Mononuclear cell (primary cell): ENCODE data around the gene C7orf57. TPM values are rescaled to one million over a fixed set of nuclear protein-coding genes. Genes with fewer than 3 reads are reported as not detected.

Experiments
- H3K27me3 ChIP-seq: 2 replicates; pipeline ENCODE4 v1.6.0; 2011; ENCODE audit warnings: low read length, control low read depth; ENCODE audit not compliant: insufficient read depth
- H3K4me1 ChIP-seq: 2 replicates; pipeline ENCODE4 v1.5.1; 2011; ENCODE audit warnings: mild to moderate bottlenecking, low read length, control low read depth; ENCODE audit not compliant: insufficient read depth
- H3K4me3 ChIP-seq: 2 replicates; pipeline ENCODE4 v1.5.1; 2011; ENCODE audit warnings: mild to moderate bottlenecking, low read length, moderate library complexity
- H3K9me3 ChIP-seq: 2 replicates; pipeline ENCODE4 v1.5.1; 2011; ENCODE audit warnings: low read depth, mild to moderate bottlenecking, control low read depth, low read length
- total RNA-seq: library from RNA; depleted of rRNA; stranded (reverse); fragments of >200 nt; gene quantifications from one replicate; pipeline ENCODE4 v1.2.3, GENCODE V29; 2012

C7orf57 gene
- total RNA-seq, 1 donor, result not detected

GRCh38 chr7:48085942-48086341 is 50.6 kb downstream of the C7orf57 start:
- H3K27me3 ChIP-seq, result no peaks in the 10 kb centered on the region
- H3K9me3 ChIP-seq, result no peaks in the 10 kb centered on the region
- H3K4me1 ChIP-seq, result peaks cover 57% of the 10 kb centered on the region
- no peak overlapping the region for H3K4me3 ChIP-seq

DNA sequence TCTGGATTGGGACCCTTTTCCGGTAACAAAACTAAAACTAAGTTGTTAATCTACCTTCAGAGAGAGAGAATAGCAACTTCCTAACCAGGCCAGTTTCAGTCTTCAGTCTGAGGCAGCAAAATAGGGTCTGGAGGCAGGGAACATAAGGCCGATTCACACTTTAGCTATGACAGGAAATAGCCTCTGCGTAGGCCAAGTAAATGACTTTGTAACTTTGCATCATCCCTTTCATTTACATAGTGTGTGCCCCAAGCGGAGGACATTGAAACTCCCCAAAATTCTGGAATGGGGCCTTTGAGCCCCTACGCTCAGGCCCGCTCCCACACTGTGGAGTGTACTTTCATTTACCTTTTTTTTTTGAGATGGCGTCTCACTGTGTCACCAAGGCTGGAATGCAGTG is 52.0 kb downstream of the C7orf57 start:
- no peaks in the 10 kb centered on the region for H3K9me3 ChIP-seq
- peaks cover 71% of the 10 kb centered on the region for H3K4me1 ChIP-seq
- H3K4me3 ChIP-seq, result no peak overlapping the region
- no peaks in the 10 kb centered on the region for H3K27me3 ChIP-seq

- no peaks in the 10 kb centered on the region for H3K9me3 ChIP-seq
- H3K4me3 ChIP-seq, result peak overlapping the region; percentile 44
- peaks cover 81% of the 10 kb centered on the region for H3K4me1 ChIP-seq
- H3K27me3 ChIP-seq, result no peaks in the 10 kb centered on the region
Observed at GRCh38 chr7:48088559-48089045, 53.3 kb downstream of the C7orf57 start.

GRCh38 chr7:48089046-48090003 is 54.0 kb downstream of the C7orf57 start, which contains the start of gene UPP1:
Gene UPP1, plus strand, starts transcription at chr7:48089265. Its CDS starts 5,519 bp downstream, at chr7:48094784.
- H3K27me3 ChIP-seq, result no peaks in the 10 kb centered on the region
- peaks cover 86% of the 10 kb centered on the region for H3K4me1 ChIP-seq
- peak within 1 kb of the TSS; percentile 88 for H3K4me3 ChIP-seq
- H3K9me3 ChIP-seq, result no peaks in the 10 kb centered on the region

DNA sequence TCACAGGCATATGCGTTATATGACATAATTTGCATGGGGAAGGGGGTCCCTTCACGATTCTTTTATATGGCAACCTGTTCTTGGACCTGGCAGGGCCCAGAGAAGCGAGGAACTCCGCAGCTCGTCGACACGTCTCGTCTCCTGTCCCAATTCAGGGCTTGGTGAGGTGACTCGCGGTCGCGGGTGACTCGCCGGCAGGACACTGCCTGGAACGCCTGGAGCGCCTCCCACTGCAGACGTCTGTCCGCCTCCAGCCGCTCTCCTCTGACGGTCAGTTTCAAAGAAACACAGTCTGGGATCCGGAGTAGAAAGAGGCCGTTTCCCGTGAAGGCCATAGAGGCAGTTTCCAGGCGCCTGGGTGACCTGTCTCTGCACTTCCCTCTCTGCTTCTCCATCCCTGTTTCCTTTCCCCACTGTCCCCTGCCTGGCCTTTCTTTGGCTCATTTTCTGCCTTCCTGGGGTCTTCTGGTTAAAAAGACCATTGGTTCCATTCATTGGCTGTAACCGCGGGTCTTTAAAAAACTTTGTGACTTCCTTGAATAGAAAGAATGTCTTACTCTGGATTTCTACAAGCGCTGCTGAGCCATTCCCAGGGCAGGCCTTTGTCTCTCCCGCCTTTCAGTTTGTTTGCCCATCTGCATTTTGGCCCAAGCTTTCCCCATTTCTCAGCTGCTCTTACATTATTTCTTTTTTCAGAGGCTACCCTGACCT is 54.9 kb downstream of the C7orf57 start:
- Histone ChIP-seq H3K27me3 (no peaks in the 10 kb centered on the region), H3K4me3 (peak overlapping the region; percentile 88), H3K9me3 (no peaks in the 10 kb centered on the region), H3K4me1 (peaks cover 86% of the 10 kb centered on the region)

DNA sequence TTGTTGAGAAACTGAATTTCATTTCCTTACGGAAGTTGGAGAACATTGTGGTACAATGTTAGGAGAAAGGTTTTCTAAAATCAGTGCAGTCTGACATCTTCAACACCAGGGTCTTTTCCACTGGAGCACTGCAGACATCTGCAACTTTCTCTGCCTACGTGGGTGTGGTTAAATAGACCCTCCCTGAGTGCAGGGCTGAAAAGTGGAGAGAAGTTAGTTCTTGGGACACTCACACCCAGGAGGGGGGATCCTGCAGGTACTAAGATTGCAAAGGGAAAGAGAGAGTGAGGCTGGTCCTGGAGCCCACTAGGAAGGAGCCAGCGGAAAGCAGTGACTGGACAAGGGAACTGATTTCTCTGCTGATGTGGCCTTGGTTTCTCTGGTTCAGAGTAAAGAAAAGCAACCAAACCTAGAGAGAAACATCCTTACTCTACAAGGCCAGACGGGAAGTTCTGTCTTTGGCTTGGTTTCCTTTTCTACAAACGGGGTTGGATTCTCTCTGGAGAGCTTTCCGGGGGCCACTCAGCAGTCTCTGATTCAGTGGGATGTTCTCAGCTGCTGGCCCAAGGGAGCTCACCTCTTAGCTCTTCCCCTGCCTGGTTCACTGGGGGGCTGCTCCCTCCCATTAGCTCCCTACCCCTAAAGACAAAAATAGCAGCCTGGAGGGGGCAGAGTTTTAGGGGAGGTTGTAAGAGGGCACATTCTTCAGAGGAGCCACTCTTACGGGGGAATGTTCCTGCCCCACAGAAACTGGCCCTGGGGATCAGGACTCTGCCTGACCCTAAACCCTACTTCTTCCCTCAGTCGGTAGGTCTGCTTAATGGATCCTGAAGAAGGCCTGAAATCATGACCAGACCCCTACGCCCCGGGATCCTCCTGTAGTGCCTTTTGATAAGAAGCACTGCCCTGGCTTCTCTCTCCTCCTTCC is 56.4 kb downstream of the C7orf57 start:
- no peaks in the 10 kb centered on the region for H3K27me3 ChIP-seq
- peaks cover 86% of the 10 kb centered on the region for H3K4me1 ChIP-seq
- H3K9me3 ChIP-seq, result no peaks in the 10 kb centered on the region
- H3K4me3 ChIP-seq, result no peak overlapping the region

DNA sequence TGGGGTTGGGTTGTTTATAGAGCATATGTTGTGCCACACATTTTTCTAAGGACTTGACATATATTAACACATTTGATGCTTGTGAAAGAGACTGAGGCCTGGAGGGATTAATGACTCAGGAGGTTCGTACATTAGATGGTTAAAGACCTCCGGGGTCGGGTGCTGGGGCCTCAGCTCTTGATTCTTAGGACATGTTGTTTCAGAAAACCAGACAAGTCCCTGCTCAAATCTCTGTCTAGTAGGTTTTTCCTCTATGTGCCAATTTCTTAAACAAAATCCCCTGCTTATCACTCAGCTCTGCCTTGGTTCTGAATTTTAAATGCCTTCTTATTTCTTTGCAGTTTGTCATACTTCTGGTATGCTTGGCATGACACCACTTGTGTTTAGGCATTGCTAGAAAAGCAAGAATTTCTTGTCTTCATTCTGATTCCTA is 59.5 kb downstream of the C7orf57 start:
- Histone ChIP-seq H3K27me3 (no peaks in the 10 kb centered on the region), H3K4me1 (peaks cover 93% of the 10 kb centered on the region), H3K9me3 (no peaks in the 10 kb centered on the region), H3K4me3 (no peak overlapping the region)

DNA sequence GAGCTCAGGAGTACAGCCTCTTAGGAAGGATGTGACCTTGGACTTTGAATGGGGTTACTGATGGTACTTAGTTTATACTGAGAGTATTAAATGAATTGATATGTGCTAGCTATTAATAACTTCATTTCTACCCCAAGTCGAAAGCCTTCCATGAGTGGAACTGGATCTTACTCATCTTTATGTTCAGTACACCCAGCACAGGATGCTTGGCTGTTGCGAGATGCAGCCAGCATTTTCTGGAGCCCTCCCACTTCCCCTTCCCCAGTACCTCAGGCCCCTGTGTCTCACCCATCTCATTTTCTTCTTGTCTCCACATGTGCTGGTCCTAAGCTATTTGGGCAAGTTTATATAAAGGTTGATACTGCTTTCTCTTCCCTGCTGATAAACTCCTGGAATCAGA is 60.9 kb downstream of the C7orf57 start:
- Histone ChIP-seq H3K4me1 (peaks cover 81% of the 10 kb centered on the region), H3K9me3 (no peaks in the 10 kb centered on the region), H3K27me3 (no peaks in the 10 kb centered on the region), H3K4me3 (no peak overlapping the region)

GRCh38 chr7:48097521-48098231 is 62.3 kb downstream of the C7orf57 start:
- Histone ChIP-seq H3K27me3 (no peaks in the 10 kb centered on the region), H3K4me1 (peaks cover 67% of the 10 kb centered on the region), H3K9me3 (no peaks in the 10 kb centered on the region), H3K4me3 (no peak overlapping the region)

- Histone ChIP-seq H3K4me3 (no peak overlapping the region), H3K4me1 (peaks cover 59% of the 10 kb centered on the region), H3K27me3 (no peaks in the 10 kb centered on the region), H3K9me3 (no peaks in the 10 kb centered on the region)
Observed at GRCh38 chr7:48098846-48099245, 63.5 kb downstream of the C7orf57 start.

GRCh38 chr7:48099781-48100180 is 64.4 kb downstream of the C7orf57 start:
- Histone ChIP-seq H3K9me3 (no peaks in the 10 kb centered on the region), H3K4me3 (no peak overlapping the region), H3K27me3 (no peaks in the 10 kb centered on the region), H3K4me1 (peaks cover 49% of the 10 kb centered on the region)

DNA sequence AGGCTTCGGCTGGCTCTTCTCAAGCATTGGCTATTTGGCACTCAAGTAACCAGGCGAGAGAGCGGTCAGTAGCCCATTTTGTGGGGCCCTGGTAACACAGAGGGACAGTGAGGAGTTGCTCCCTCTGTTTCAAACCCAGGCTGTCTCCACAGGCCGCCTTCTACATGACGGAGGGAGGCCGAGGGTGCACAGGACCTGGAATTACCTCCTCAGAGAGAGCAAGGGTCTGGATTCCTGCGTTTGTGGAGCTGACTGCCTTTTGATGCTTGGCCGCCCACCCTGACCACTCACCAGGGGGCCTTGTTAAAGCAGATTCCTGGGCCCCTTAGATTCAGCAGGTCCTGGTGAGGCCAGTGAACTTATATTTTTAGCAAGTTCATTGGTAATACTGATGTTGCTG is 66.0 kb downstream of the C7orf57 start:
- Histone ChIP-seq H3K4me1 (peaks cover 34% of the 10 kb centered on the region), H3K4me3 (no peak overlapping the region), H3K9me3 (no peaks in the 10 kb centered on the region), H3K27me3 (no peaks in the 10 kb centered on the region)

DNA sequence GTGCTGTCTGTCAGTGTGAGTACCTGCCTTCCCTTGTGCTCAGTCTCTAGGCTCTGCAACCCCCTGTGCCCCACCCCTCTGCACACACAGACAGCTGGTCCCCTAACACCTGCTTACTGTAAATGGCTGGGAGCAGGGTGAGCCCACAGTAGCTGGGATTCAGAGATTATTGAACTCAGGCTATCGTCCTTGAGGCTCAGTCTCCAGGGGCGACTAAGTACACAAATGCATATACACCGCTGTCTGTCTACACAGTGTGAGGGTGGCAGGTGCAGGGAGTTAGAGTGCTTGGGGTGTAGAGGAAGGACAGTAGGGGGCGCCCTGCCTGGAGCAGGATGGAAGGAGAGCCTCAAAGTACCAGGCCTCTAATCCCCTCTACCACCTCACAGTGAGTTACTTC is 66.6 kb downstream of the C7orf57 start:
- H3K9me3 ChIP-seq, result no peaks in the 10 kb centered on the region

GRCh38 chr7:48102530-48102929 is 67.2 kb downstream of the C7orf57 start:
- Histone ChIP-seq H3K27me3 (no peaks in the 10 kb centered on the region), H3K4me3 (no peak overlapping the region), H3K9me3 (no peaks in the 10 kb centered on the region), H3K4me1 (peaks cover 22% of the 10 kb centered on the region)

More for the DNA sequence above, 66.6 kb downstream of the C7orf57 start:
- H3K27me3 ChIP-seq, result no peaks in the 10 kb centered on the region
- no peak overlapping the region for H3K4me3 ChIP-seq
- peaks cover 27% of the 10 kb centered on the region for H3K4me1 ChIP-seq
